K562 (cell line): ENCODE results near the gene ITGB1BP2. TPM values are rescaled to one million over a fixed set of nuclear protein-coding genes. Genes with fewer than 3 reads are reported as not detected.
"Not testable (repeated sequence)": the region's sequence is repeated elsewhere in the genome, so short reads cannot be mapped to it uniquely, and the experiment has no call there.

Experiments used
- ATAC-seq: fragments of 200-7000 bp; cut with Tn5 transposase; 3 replicates; pipeline ENCODE4 v1.9.1; 2020; ENCODE audit warnings: moderate library complexity
- BruUV-seq: library from RNA; stranded (reverse); fragments of 400-500 nt; replicated peaks from 2 replicates; lab custom pipeline; 2021; lab: Mats Ljungman, UMichigan
- CTCF ChIA-PET: fragments of 300-600 bp; formaldehyde crosslinking; extraction: SDS; loops from one replicate; lab custom pipeline; 2021; ENCODE audit warnings: low intra/inter-chr PET ratio; lab: Yijun Ruan, JAX
- POLR2A ChIA-PET: fragments of 300-600, 350-650 bp; sonication (Branson Sonifier 250); formaldehyde crosslinking; extraction: SDS; loops from one replicate; lab custom pipeline; 2021; ENCODE audit warnings: antibody characterized with exemption, inconsistent platforms; lab: Yijun Ruan, JAX
- DNase-seq, 4 experiments: peaks; one replicate each; pipeline versions ENCODE4 v3.0.0 to v3.0.0-alpha.2; 2011 to 2018; ENCODE audit warnings: low spot score in 3 of 4, mixed read lengths in 3 of 4; ENCODE audit errors: extremely low read depth in 1 of 4
- FAIRE-seq: peaks from 2 replicates; lab custom pipeline; 2011; peaks lifted over from hg19 to GRCh38; lab: Jason Lieb, UNC
- H2AFZ ChIP-seq: 2 replicates; pipeline ENCODE4 v1.6.0; 2011; ENCODE audit warnings: low read depth, low read length, control low read depth, inconsistent platforms
- H3K27ac ChIP-seq: fragments of 200-600 bp; 3 replicates; pipeline ENCODE4 v1.8.0; 2011; ENCODE audit warnings: low read depth, mild to moderate bottlenecking, control low read depth, inconsistent platforms, low read length, moderate library complexity, mixed read lengths; ENCODE audit errors: extremely low read depth
- H3K27me3 ChIP-seq, 2 experiments: fragments of 300-600 bp in 1 of 2; 2 replicates in 1 of 2; 3 replicates in 1 of 2; pipeline versions ENCODE4 v1.6.0 to v1.8.0; 2011; ENCODE audit warnings: inconsistent platforms in 2 of 2, low read length in 2 of 2, mild to moderate bottlenecking in 1 of 2, mixed read lengths in 1 of 2, moderate library complexity in 1 of 2; ENCODE audit not compliant: control insufficient read depth in 2 of 2, insufficient read depth in 2 of 2
- H3K36me3 ChIP-seq: fragments of 300-600 bp; 3 replicates; pipeline ENCODE4 v1.8.0; 2011; ENCODE audit warnings: mild to moderate bottlenecking, low read length, inconsistent platforms; ENCODE audit not compliant: control insufficient read depth, insufficient read depth
- H3K4me1 ChIP-seq, 2 experiments: fragments of 200-600 bp in 1 of 2; replicated peaks in 1 of 2; 2 replicates in 1 of 2; 3 replicates in 1 of 2; pipeline versions ENCODE4 v1.5.1 to v1.8.0; 2011; ENCODE audit warnings: inconsistent platforms in 2 of 2, low read length in 2 of 2, mild to moderate bottlenecking in 1 of 2, mixed read lengths in 1 of 2, moderate library complexity in 1 of 2; ENCODE audit not compliant: control insufficient read depth in 2 of 2, insufficient read depth in 2 of 2
- H3K4me2 ChIP-seq: 2 replicates; pipeline ENCODE4 v1.6.1; 2011; ENCODE audit warnings: low read length, control low read depth, inconsistent platforms, mixed read lengths; ENCODE audit not compliant: insufficient read depth
- H3K4me3 ChIP-seq: fragments of 200-600 bp; sonication (generic), shearing (Covaris generic); 2 replicates; pipeline ENCODE4 v1.5.1; 2016; ENCODE audit warnings: control low read depth, inconsistent platforms
- H3K79me2 ChIP-seq: fragments of 200-600 bp; 3 replicates; pipeline ENCODE4 v1.8.0; 2011; ENCODE audit warnings: low read length, inconsistent platforms; ENCODE audit not compliant: control insufficient read depth, insufficient read depth
- H3K9ac ChIP-seq, 2 experiments: 2 replicates each; pipeline versions ENCODE4 v1.6.0 to v1.6.1; 2011; ENCODE audit warnings: low read depth in 2 of 2, low read length in 2 of 2, control low read depth in 1 of 2, inconsistent platforms in 1 of 2, mild to moderate bottlenecking in 1 of 2, mixed read lengths in 1 of 2; ENCODE audit not compliant: insufficient read depth in 1 of 2
- H3K9me1 ChIP-seq: one replicate; pipeline ENCODE4 v1.6.0; 2011; ENCODE audit warnings: inconsistent platforms, mild to moderate bottlenecking, low read length, moderate library complexity; ENCODE audit not compliant: control insufficient read depth, insufficient read depth
- H3K9me3 ChIP-seq: replicated peaks from 2 replicates; pipeline ENCODE4 v1.5.1; 2011; ENCODE audit warnings: low read depth, low read length, inconsistent platforms; ENCODE audit not compliant: control insufficient read depth, insufficient read depth
- H4K20me1 ChIP-seq: replicated peaks from 2 replicates; pipeline ENCODE4 v1.6.1; 2011; ENCODE audit warnings: low read length, inconsistent platforms, mixed read lengths; ENCODE audit not compliant: control insufficient read depth, insufficient read depth
- ARID1B ChIP-seq: fragments of 450-650 bp; IDR thresholded peaks from 2 replicates; pipeline ENCODE4 v1.6.1; 2016; ENCODE audit warnings: antibody characterized with exemption, mild to moderate bottlenecking, inconsistent platforms
- FOSL1 ChIP-seq: fragments of 200-800 bp; sonication (Bioruptor generic); conservative IDR thresholded peaks from 2 replicates; pipeline ENCODE4 v1.6.1; 2016; ENCODE audit warnings: missing genetic modification characterization, missing compliant biosample characterization
- IRF9 ChIP-seq: fragments of 450-650 bp; IDR thresholded peaks from 2 replicates; pipeline ENCODE4 v1.6.1; 2016; ENCODE audit warnings: missing biosample characterization, missing genetic modification characterization
- MYNN ChIP-seq, 2 experiments: sonication (generic); formaldehyde crosslinking in 1 of 2; IDR thresholded peaks; 2 replicates each; pipeline versions ENCODE4 v1.5.0 to v1.6.1; 2016 to 2020; ENCODE audit warnings: antibody characterized with exemption in 1 of 2, missing genetic modification reagents in 1 of 2
- NR1H2 ChIP-seq: sonication (generic); formaldehyde crosslinking; IDR thresholded peaks from 2 replicates; pipeline ENCODE4 v1.4.0; 2020; ENCODE audit warnings: mild to moderate bottlenecking, missing genetic modification reagents
- POLR2A ChIP-seq: fragments of 450-650 bp; conservative IDR thresholded peaks from 2 replicates; pipeline ENCODE4 v1.6.1; 2016
- SPI1 ChIP-seq: IDR thresholded peaks from 2 replicates; pipeline ENCODE4 v1.6.1; 2011; ENCODE audit warnings: low read depth, low read length, control low read depth, borderline replicate concordance
- TEAD1 ChIP-seq, 2 experiments: fragments of 450-650 bp in 1 of 2; sonication (generic) in 1 of 2; formaldehyde crosslinking; IDR thresholded peaks; 2 replicates each; pipeline versions ENCODE4 v1.4.0 to v1.8.0; 2020 to 2022; ENCODE audit warnings: mild to moderate bottlenecking in 2 of 2, missing genetic modification reagents in 1 of 2
- ZNF655 ChIP-seq: fragments of 250-450 bp; sonication (Bioruptor Pico); IDR thresholded peaks from 2 replicates; pipeline ENCODE4 v1.5.0; 2021
- WGBS: fragments of 100-300 bp; shearing (Covaris generic); methylation state at CpG from one replicate; pipeline ENCODE4 v1.1.6; 2016; ENCODE audit warnings: low coverage, mixed read lengths; ENCODE audit not compliant: insufficient coverage; ENCODE audit errors: missing lambda C conversion rate; 5-methylcytosine and 5-hydroxymethylcytosine counted together
- in situ Hi-C: fragments of 300-500 bp; cut with MboI; formaldehyde crosslinking; loops from 4 replicates; pipeline ENCODE4 v1.15.0; 2018; ENCODE audit warnings: inconsistent platforms, mixed read lengths
- intact Hi-C: fragments of 100-400 bp; cut with micrococcal nuclease; formaldehyde crosslinking; loops from 2 replicates; pipeline ENCODE4 v1.14.2; 2022
- polyA plus RNA-seq, 8 experiments: library from polyadenylated mRNA; depleted of rRNA in 4 of 8; stranded (reverse) in 5 of 8; unstranded in 3 of 8; fragments of >200 nt; fragmentation: Nextera tagmentation in 2 of 8; fragmentation: Illumina TruSeq in 1 of 8; extraction: Ambion mirVana in 2 of 8; extraction: Trizol in 1 of 8; gene quantifications; 2 replicates each; pipeline versions ENCODE4 v1.2.1 to v1.2.3, GENCODE V29; 2011 to 2014; ENCODE audit warnings: inconsistent platforms in 1 of 8, missing spikeins in 1 of 8
- total RNA-seq, 7 experiments: library from RNA; depleted of rRNA in 6 of 7; stranded (reverse); fragments of >200 nt in 6 of 7; fragmentation: Illumina TruSeq in 2 of 7; extraction: Trizol in 2 of 7; gene quantifications; 2 replicates each; pipeline versions ENCODE4 v1.2.1 to v1.2.3, GENCODE V29; 2011 to 2021; ENCODE audit warnings: low replicate concordance in 1 of 7

ITGB1BP2 gene
- total and polyA plus RNA-seq, 9 of the 15 experiments (the other 6 are each of a cell fraction or from before 2014, with no cell fraction given): 1.6 to 4.0 (median 1.9) TPM

GRCh38 chrX:71300495-71300894 lies 1.1 kb upstream of the ITGB1BP2 start:
- H3K9me1 ChIP-seq; H2AFZ ChIP-seq; CTCF ChIA-PET; in situ Hi-C loops; H3K4me3 ChIP-seq; H3K4me2 ChIP-seq; H3K9me3 ChIP-seq; H3K27ac ChIP-seq; DNase-seq; H3K9ac ChIP-seq; H3K27me3 ChIP-seq; H4K20me1 ChIP-seq; H3K79me2 ChIP-seq; intact Hi-C loops; TF ChIP-seq MYNN (CRISPR knock-in tag; IDR thresholded peaks at IDR 0.05): not testable (repeated sequence)
- 0 out of 2 replicates have a peak, but pooled peaks have one; percentile 16 for TF ChIP-seq MYNN (IDR thresholded peaks at IDR 0.05)
- TF ChIP-seq POLR2A: 0 out of 2 replicates have a peak, but pooled peaks have one; percentile 25
- WGBS: 80% methylated on average over 3 of the region's 7 CpGs
- H3K4me1 ChIP-seq: peaks cover 0 to 14% of the 10 kb centered on the region in 2 experiments; a peak in 3 of 5 replicates
- ATAC-seq (peak; percentile 20), FAIRE-seq (peak; percentile 65)
- POLR2A ChIA-PET: interaction anchor here (0.6 to 1.6 kb wide), 4 partner anchors 17 to 330 kb away, joined by 3 read pairs; partner anchors contain the start of gene NONO
- H3K36me3 ChIP-seq: peaks cover 58% of the 10 kb centered on the region
- BruUV-seq: TSS peak; percentile 84

GRCh38 chrX:71302461-71303213 lies 1.1 kb downstream of the ITGB1BP2 start:
- no peak overlapping the region for H2AFZ ChIP-seq
- H3K9ac ChIP-seq: no peak overlapping the region; a peak in 1 of 4 replicates
- H3K9me3 ChIP-seq: no peaks in the 10 kb centered on the region
- no peak for FAIRE-seq
- ATAC-seq: peak; percentile 9; the same call in 1 of the 3 replicates
- H3K79me2 ChIP-seq: no peaks in the 10 kb centered on the region
- peaks cover 37% of the 10 kb centered on the region for H3K36me3 ChIP-seq
- 57% methylated on average over 4 of the region's 5 CpGs for WGBS
- no peak for DNase-seq
- H3K27ac ChIP-seq: no peak overlapping the region
- peaks cover 0 to 14% of the 10 kb centered on the region in 2 experiments; a peak in 3 of 5 replicates for H3K4me1 ChIP-seq
- CTCF ChIA-PET: no interaction called here
- in situ Hi-C loops (no loop called here), intact Hi-C loops (no loop called here)
- peaks cover 3% of the 10 kb centered on the region; the same call in 1 of the 2 replicates for H4K20me1 ChIP-seq
- no peaks in the 10 kb centered on the region for H3K27me3 ChIP-seq
- no TSS peak for BruUV-seq
- H3K9me1 ChIP-seq: no peaks in the 10 kb centered on the region
- no peak overlapping the region for H3K4me3 ChIP-seq
- TF ChIP-seq FOSL1: peak; percentile 53
- TF ChIP-seq ARID1B: 0 out of 2 replicates have a peak, but pooled peaks have one; percentile 13
- no peak for TF ChIP-seq IRF9 (tag)
- TF ChIP-seq NR1H2 (CRISPR knock-in tag): no peak
- no peak for TF ChIP-seq TEAD1 (CRISPR knock-in tag; IDR thresholded peaks at IDR 0.05)
- no peak for TF ChIP-seq ZNF655 (CRISPR knock-in tag)
- TF ChIP-seq SPI1: peak; percentile 58; the same call in 1 of the 2 replicates
- POLR2A ChIA-PET: interaction anchor here (0.8 to 1.8 kb wide), 2 partner anchors 9 to 17 kb away, joined by 3 to 5 read pairs; no protein-coding TSS in a partner anchor
- H3K4me2 ChIP-seq: no peak overlapping the region
